HUES64 (cell line): Measurements from ENCODE around the gene WFIKKN1.

ENCODE experiments used
- H3K27ac ChIP-seq: 2 replicates; pipeline ENCODE4 v1.7.0; 2013; ENCODE audit warnings: low read depth, low read length, inconsistent platforms
- H3K27me3 ChIP-seq: 2 replicates; pipeline ENCODE4 v1.6.1; 2013; ENCODE audit warnings: mild to moderate bottlenecking, low read length; ENCODE audit not compliant: insufficient read depth
- H3K36me3 ChIP-seq: 2 replicates; pipeline ENCODE4 v1.6.1; 2013; ENCODE audit warnings: mild to moderate bottlenecking, low read length; ENCODE audit not compliant: insufficient read depth
- H3K4me1 ChIP-seq: 2 replicates; pipeline ENCODE4 v1.6.1; 2013; ENCODE audit warnings: mild to moderate bottlenecking, low read length, moderate library complexity; ENCODE audit not compliant: insufficient read depth
- H3K4me3 ChIP-seq: 2 replicates; pipeline ENCODE4 v1.5.1; 2013; ENCODE audit warnings: mild to moderate bottlenecking, low read length, moderate library complexity
- H3K9ac ChIP-seq: 2 replicates; pipeline ENCODE4 v1.6.1; 2013; ENCODE audit warnings: mild to moderate bottlenecking, low read depth, low read length
- H3K9me3 ChIP-seq: 2 replicates; pipeline ENCODE4 v1.6.1; 2013; ENCODE audit warnings: low read depth, low read length; ENCODE audit not compliant: insufficient read depth
- WGBS: fragments of 150-250, 120-280 bp; methylation state at CpG from one replicate; pipeline ENCODE4 v1.1.7; 2013; ENCODE audit warnings: missing lambda C conversion rate; 5-methylcytosine and 5-hydroxymethylcytosine counted together

WFIKKN1 gene

DNA sequence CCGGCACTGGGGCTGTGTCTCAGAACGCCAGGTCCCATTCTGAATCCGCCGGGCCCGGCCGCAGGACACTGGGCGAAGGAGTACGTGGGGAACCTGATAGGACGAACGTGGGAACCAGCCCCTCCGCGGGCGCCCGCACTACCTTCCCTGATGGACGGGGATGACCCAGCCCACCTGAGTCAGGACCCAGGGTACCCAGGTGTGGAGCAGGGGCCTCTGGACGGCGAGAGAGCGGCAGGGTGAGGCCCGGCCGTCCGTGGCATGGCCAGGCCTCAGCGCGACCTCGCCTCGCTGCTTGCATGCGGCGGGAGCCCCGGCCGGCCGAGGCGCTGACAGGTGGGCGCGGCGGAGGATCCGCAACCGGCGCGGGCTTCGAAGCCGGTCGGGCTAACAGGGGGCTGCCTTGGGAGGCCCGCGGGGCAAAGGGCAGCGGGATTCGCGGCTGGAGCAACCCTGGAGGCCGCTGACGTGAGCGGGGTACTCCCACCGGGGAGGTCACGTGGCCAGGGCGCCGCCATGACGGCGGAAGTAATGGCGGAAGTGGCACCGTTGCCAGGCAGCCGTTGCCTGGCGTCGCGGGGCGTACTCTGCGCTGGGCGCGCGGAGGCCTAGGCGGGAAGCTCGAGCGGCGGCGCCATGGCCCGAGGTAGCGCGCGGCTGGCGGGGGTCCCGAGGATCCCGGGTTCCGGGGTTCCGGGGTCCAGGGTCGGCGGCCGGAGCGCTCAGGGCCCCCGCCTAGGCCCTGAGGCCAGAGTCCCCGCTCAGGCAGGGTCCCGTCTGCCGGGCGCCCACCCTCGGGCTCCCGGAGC lies 18.2 kb downstream of the WFIKKN1 start, which contains the start of gene WDR90:
Gene WDR90, plus strand, starts transcription at position 585 of the 809 bp plus-strand sequence. Its CDS starts 52 bp downstream, at position 637.
- H3K4me1 ChIP-seq: no peaks in the 10 kb centered on the region
- WGBS: 2% methylated on average over 91 of the region's 91 CpGs
- H3K27ac ChIP-seq: peak within 1 kb of the TSS; percentile 82
- H3K36me3 ChIP-seq: peaks cover 19% of the 10 kb centered on the region; the same call in 1 of the 2 replicates
- H3K9me3 ChIP-seq: no peaks in the 10 kb centered on the region
- H3K9ac ChIP-seq: peak within 1 kb of the TSS; percentile 74
- peak within 1 kb of the TSS; percentile 65 for H3K4me3 ChIP-seq
- no peaks in the 10 kb centered on the region for H3K27me3 ChIP-seq

DNA sequence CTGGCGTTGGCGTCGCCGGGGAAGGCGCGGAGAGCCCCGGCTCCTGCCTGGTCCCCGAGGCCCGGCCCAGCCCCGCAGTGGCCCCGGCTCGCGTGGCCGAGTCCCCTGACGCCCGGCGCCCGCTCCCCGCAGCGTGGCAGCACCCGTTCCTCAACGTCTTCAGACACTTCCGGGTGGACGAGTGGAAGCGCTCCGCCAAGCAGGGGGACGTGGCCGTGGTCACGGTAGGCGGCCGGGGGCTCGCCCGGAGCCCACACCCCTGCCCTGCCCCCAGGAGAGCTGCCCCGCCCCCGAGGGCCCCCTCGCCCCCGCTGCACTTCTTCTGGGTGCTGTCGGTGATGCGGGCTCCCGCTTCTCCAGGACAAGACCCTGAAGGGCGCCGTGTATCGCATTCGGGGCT lies 18.8 kb downstream of the WFIKKN1 start:
- H3K27me3 ChIP-seq: no peaks in the 10 kb centered on the region
- WGBS: 6% methylated on average over 44 of the region's 44 CpGs
- H3K27ac ChIP-seq: no peak overlapping the region
- H3K9ac ChIP-seq: peak overlapping the region; percentile 74
- H3K9me3 ChIP-seq: no peaks in the 10 kb centered on the region
- peaks cover 19% of the 10 kb centered on the region; the same call in 1 of the 2 replicates for H3K36me3 ChIP-seq
- peak overlapping the region; percentile 65 for H3K4me3 ChIP-seq
- H3K4me1 ChIP-seq: no peaks in the 10 kb centered on the region

- H3K36me3 ChIP-seq: peaks cover 23% of the 10 kb centered on the region; the same call in 1 of the 2 replicates
- no peaks in the 10 kb centered on the region for H3K27me3 ChIP-seq
- WGBS: 95% methylated on average over 22 of the region's 22 CpGs
- no peak overlapping the region for H3K4me3 ChIP-seq
- H3K9ac ChIP-seq: no peak overlapping the region
- no peak overlapping the region for H3K27ac ChIP-seq
- H3K4me1 ChIP-seq: no peaks in the 10 kb centered on the region
- no peaks in the 10 kb centered on the region for H3K9me3 ChIP-seq
These were observed 21.1 kb downstream of the WFIKKN1 start for GRCh38 chr16:651844-652243.

- no peaks in the 10 kb centered on the region for H3K9me3 ChIP-seq
- peaks cover 23% of the 10 kb centered on the region; the same call in 1 of the 2 replicates for H3K36me3 ChIP-seq
- 92% methylated on average over 28 of the region's 28 CpGs for WGBS
- no peak overlapping the region for H3K4me3 ChIP-seq
- no peaks in the 10 kb centered on the region for H3K4me1 ChIP-seq
- H3K9ac ChIP-seq: no peak overlapping the region
- H3K27ac ChIP-seq: no peak overlapping the region
- H3K27me3 ChIP-seq: no peaks in the 10 kb centered on the region
These were observed 21.9 kb downstream of the WFIKKN1 start for GRCh38 chr16:652454-653305.

GRCh38 chr16:654034-654433 lies 23.2 kb downstream of the WFIKKN1 start:
- Histone ChIP-seq H3K27me3 (no peaks in the 10 kb centered on the region), H3K9ac (no peak overlapping the region), H3K27ac (no peak overlapping the region), H3K4me3 (no peak overlapping the region), H3K9me3 (no peaks in the 10 kb centered on the region), H3K36me3 (peaks cover 26% of the 10 kb centered on the region), H3K4me1 (no peaks in the 10 kb centered on the region)
- WGBS: 96% methylated on average over 12 of the region's 12 CpGs

- Histone ChIP-seq H3K9ac (no peak overlapping the region), H3K27me3 (no peaks in the 10 kb centered on the region), H3K4me1 (0 out of 2 replicates have a peak, but pooled peaks cover 3% of the 10 kb centered on the region), H3K4me3 (no peak overlapping the region), H3K36me3 (peaks cover 18% of the 10 kb centered on the region), H3K9me3 (no peaks in the 10 kb centered on the region), H3K27ac (no peak overlapping the region)
- 95% methylated on average over 22 of the region's 22 CpGs for WGBS
These were observed 26.7 kb downstream of the WFIKKN1 start for GRCh38 chr16:657487-657886.

GRCh38 chr16:658679-659571 lies 28.1 kb downstream of the WFIKKN1 start:
- no peak overlapping the region for H3K27ac ChIP-seq
- 0 out of 2 replicates have a peak, but pooled peaks cover 3% of the 10 kb centered on the region for H3K4me1 ChIP-seq
- H3K9ac ChIP-seq: no peak overlapping the region
- H3K9me3 ChIP-seq: no peaks in the 10 kb centered on the region
- H3K36me3 ChIP-seq: peaks cover 7% of the 10 kb centered on the region
- no peaks in the 10 kb centered on the region for H3K27me3 ChIP-seq
- no peak overlapping the region for H3K4me3 ChIP-seq
- WGBS: 94% methylated on average over 35 of the region's 35 CpGs

- Histone ChIP-seq H3K27ac (no peak overlapping the region), H3K27me3 (no peaks in the 10 kb centered on the region), H3K4me3 (no peak overlapping the region), H3K9ac (no peak overlapping the region), H3K4me1 (0 out of 2 replicates have a peak, but pooled peaks cover 3% of the 10 kb centered on the region), H3K9me3 (no peaks in the 10 kb centered on the region), H3K36me3 (peaks cover 7% of the 10 kb centered on the region)
- WGBS: 91% methylated on average over 20 of the region's 20 CpGs
These were observed 28.8 kb downstream of the WFIKKN1 start for GRCh38 chr16:659618-660017.

DNA sequence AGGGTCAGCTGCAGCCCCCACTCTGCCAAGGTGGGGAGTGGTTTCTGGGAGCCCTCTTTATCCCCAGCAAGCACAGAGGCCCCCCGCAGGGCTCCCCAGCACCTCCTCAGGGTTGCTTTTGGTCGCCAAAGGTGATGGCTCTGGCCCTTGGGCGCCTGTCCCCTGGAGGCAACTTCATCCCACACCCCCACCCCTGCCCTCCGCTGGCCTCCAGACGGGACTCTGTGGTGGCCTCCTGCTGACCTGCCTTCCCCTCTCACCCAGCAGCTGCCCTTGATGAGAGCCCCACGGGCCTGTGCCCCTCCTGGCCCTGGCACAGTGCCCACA lies 29.3 kb downstream of the WFIKKN1 start:
- 0 out of 2 replicates have a peak, but pooled peaks cover 3% of the 10 kb centered on the region for H3K4me1 ChIP-seq
- no peaks in the 10 kb centered on the region for H3K9me3 ChIP-seq
- H3K27ac ChIP-seq: 0 out of 2 replicates have a peak overlapping the region, but pooled peaks have one; percentile 25
- 88% methylated on average over 6 of the region's 6 CpGs for WGBS
- no peak overlapping the region for H3K9ac ChIP-seq
- H3K36me3 ChIP-seq: peaks cover 7% of the 10 kb centered on the region
- H3K4me3 ChIP-seq: no peak overlapping the region
- no peaks in the 10 kb centered on the region for H3K27me3 ChIP-seq

- no peak overlapping the region for H3K4me3 ChIP-seq
These were observed 29.8 kb downstream of the WFIKKN1 start for GRCh38 chr16:660459-661183.

More at GRCh38 chr16:660459-661183, 29.8 kb downstream of the WFIKKN1 start:
- Histone ChIP-seq H3K4me1 (0 out of 2 replicates have a peak, but pooled peaks cover 3% of the 10 kb centered on the region), H3K9me3 (no peaks in the 10 kb centered on the region), H3K27ac (0 out of 2 replicates have a peak overlapping the region, but pooled peaks have one; percentile 25), H3K27me3 (no peaks in the 10 kb centered on the region), H3K36me3 (peaks cover 6% of the 10 kb centered on the region), H3K9ac (peak overlapping the region; percentile 38; the same call in 1 of the 2 replicates)
- 28% methylated on average over 32 of the region's 43 CpGs for WGBS
